Stimulated activated naive CD8-positive, alpha-beta T cell treated with anti-CD3 and anti-CD28 coated beads, Interleukin-15, amount 100 ng/mL, for 72 hours (primary cell): ENCODE results near the gene TRIM15.
A peak's percentile ranks its signal among the peaks of the same experiment; 100 is the strongest.
"Not testable (repeated sequence)": the region's sequence is repeated elsewhere in the genome, so short reads cannot be mapped to it uniquely, and the experiment has no call there.

Experiments used
- ATAC-seq: fragments of 150-1000 bp; cut with Tn5 transposase; 2 replicates; pipeline ENCODE4 v1.10.0; 2021; ENCODE audit warnings: mild to moderate bottlenecking, moderate library complexity
- DNase-seq, 2 donors: peaks; one replicate each; pipeline ENCODE4 v3.0.0; 2021 to 2022
- H3K27ac Mint-ChIP-seq, 2 donors: one replicate each; pipeline ENCODE4 v1.8.0; 2022; ENCODE audit warnings: mild to moderate bottlenecking in 2 of 2, mixed read lengths in 2 of 2, moderate library complexity in 2 of 2
- H3K27me3 Mint-ChIP-seq: one replicate; pipeline ENCODE4 v1.8.0; 2022; ENCODE audit warnings: mixed read lengths
- H3K4me1 Mint-ChIP-seq: one replicate; pipeline ENCODE4 v1.8.0; 2022; ENCODE audit warnings: mild to moderate bottlenecking, mixed read lengths
- H3K4me3 Mint-ChIP-seq, 2 donors: one replicate each; pipeline ENCODE4 v1.8.0; 2022; ENCODE audit warnings: mild to moderate bottlenecking in 2 of 2, mixed read lengths in 2 of 2, moderate library complexity in 1 of 2
- H3K9me3 Mint-ChIP-seq, 2 donors: one replicate each; pipeline ENCODE4 v1.8.0; 2022; ENCODE audit warnings: mixed read lengths in 2 of 2

TRIM15 gene

GRCh38 chr6:30163090-30163917 is at the start of gene TRIM15:
Gene TRIM15, plus strand, starts transcription at chr6:30163546. Its CDS starts 139 bp downstream, at chr6:30163685.
- Mint-ChIP-seq H3K27ac (peak within 1 kb of the TSS in 1 of 2 donors; percentile 54), H3K27me3 (peaks cover 28% of the 10 kb centered on the region), H3K4me3 (peak within 1 kb of the TSS; percentile 55 to 59), H3K9me3 (no peaks in the 10 kb centered on the region), H3K4me1 (peaks cover 51% of the 10 kb centered on the region)
- peak; percentile 45 to 73 for DNase-seq
- peak; percentile 86 for ATAC-seq

- Mint-ChIP-seq H3K4me3 (peak overlapping the region in 1 of 2 donors; percentile 0), H3K27me3 (peaks cover 62% of the 10 kb centered on the region), H3K4me1 (peaks cover 15% of the 10 kb centered on the region)
Observed at GRCh38 chr6:30113841-30114240, 49.5 kb upstream of the TRIM15 start.

GRCh38 chr6:30116724-30117123 is 46.6 kb upstream of the TRIM15 start:
- Mint-ChIP-seq H3K4me3 (no peak overlapping the region), H3K27me3 (peaks cover 52% of the 10 kb centered on the region), H3K9me3 (no peaks in the 10 kb centered on the region), H3K27ac (no peak overlapping the region), H3K4me1 (peaks cover 15% of the 10 kb centered on the region)
- ATAC-seq = no peak
- DNase-seq = no peak

More at GRCh38 chr6:30113841-30114240, 49.5 kb upstream of the TRIM15 start:
- Mint-ChIP-seq H3K9me3 (no peaks in the 10 kb centered on the region), H3K27ac (no peak overlapping the region)
- ATAC-seq = no peak
- no peak for DNase-seq

- H3K4me3 Mint-ChIP-seq, DNase-seq, H3K9me3 Mint-ChIP-seq, H3K4me1 Mint-ChIP-seq, ATAC-seq, H3K27ac Mint-ChIP-seq: not testable (repeated sequence)
- peaks cover 48% of the 10 kb centered on the region for H3K27me3 Mint-ChIP-seq
Observed at GRCh38 chr6:30118691-30119090, 44.7 kb upstream of the TRIM15 start.

- H3K4me3 Mint-ChIP-seq = no peak overlapping the region
- no peaks in the 10 kb centered on the region for H3K9me3 Mint-ChIP-seq
- no peak for DNase-seq
- H3K4me1 Mint-ChIP-seq = no peaks in the 10 kb centered on the region
- no peak for ATAC-seq
- peaks cover 51% of the 10 kb centered on the region for H3K27me3 Mint-ChIP-seq
- H3K27ac Mint-ChIP-seq = no peak overlapping the region
Observed at GRCh38 chr6:30121446-30122366, 41.6 kb upstream of the TRIM15 start.

GRCh38 chr6:30122515-30122914 is 40.8 kb upstream of the TRIM15 start:
- ATAC-seq = no peak
- no peak for DNase-seq
- Mint-ChIP-seq H3K4me1 (peaks cover 5% of the 10 kb centered on the region), H3K27me3 (peaks cover 58% of the 10 kb centered on the region), H3K9me3 (no peaks in the 10 kb centered on the region), H3K4me3 (no peak overlapping the region), H3K27ac (no peak overlapping the region)

- H3K27ac Mint-ChIP-seq = no peak overlapping the region
- peaks cover 81% of the 10 kb centered on the region for H3K27me3 Mint-ChIP-seq
- H3K4me1 Mint-ChIP-seq = peaks cover 28% of the 10 kb centered on the region
- no peak for ATAC-seq
- DNase-seq = no peak
- no peaks in the 10 kb centered on the region for H3K9me3 Mint-ChIP-seq
- H3K4me3 Mint-ChIP-seq = peak overlapping the region in 1 of 2 donors; percentile 9
Observed at GRCh38 chr6:30127238-30128093, 35.9 kb upstream of the TRIM15 start.

- H3K4me1 Mint-ChIP-seq = peaks cover 28% of the 10 kb centered on the region
- no peak overlapping the region for H3K27ac Mint-ChIP-seq
- ATAC-seq (peak; percentile 68), DNase-seq (no peak)
- peaks cover 77% of the 10 kb centered on the region for H3K27me3 Mint-ChIP-seq
- no peak overlapping the region for H3K4me3 Mint-ChIP-seq
- no peaks in the 10 kb centered on the region for H3K9me3 Mint-ChIP-seq
Observed at GRCh38 chr6:30129265-30130178, 33.8 kb upstream of the TRIM15 start.

GRCh38 chr6:30130179-30130679 is 33.1 kb upstream of the TRIM15 start:
- Mint-ChIP-seq H3K27me3 (peaks cover 78% of the 10 kb centered on the region), H3K9me3 (no peaks in the 10 kb centered on the region), H3K4me1 (peaks cover 28% of the 10 kb centered on the region), H3K4me3 (no peak overlapping the region), H3K27ac (no peak overlapping the region)
- DNase-seq (no peak), ATAC-seq (no peak)

- H3K27ac Mint-ChIP-seq = no peak overlapping the region
- ATAC-seq (peak; percentile 91), DNase-seq (peak; percentile 60 to 68)
- peak overlapping the region in 1 of 2 donors; percentile 24 for H3K4me3 Mint-ChIP-seq
- peaks cover 76% of the 10 kb centered on the region for H3K27me3 Mint-ChIP-seq
- peaks cover 33% of the 10 kb centered on the region for H3K4me1 Mint-ChIP-seq
- H3K9me3 Mint-ChIP-seq = no peaks in the 10 kb centered on the region
Observed at GRCh38 chr6:30130887-30131862, 32.2 kb upstream of the TRIM15 start.

GRCh38 chr6:30131947-30132497 is 31.3 kb upstream of the TRIM15 start:
- DNase-seq (no peak), ATAC-seq (no peak)
- Mint-ChIP-seq H3K9me3 (no peaks in the 10 kb centered on the region), H3K27ac (no peak overlapping the region), H3K4me1 (peaks cover 41% of the 10 kb centered on the region), H3K27me3 (peaks cover 76% of the 10 kb centered on the region), H3K4me3 (no peak overlapping the region)

- ATAC-seq (no peak), DNase-seq (no peak)
- no peaks in the 10 kb centered on the region for H3K9me3 Mint-ChIP-seq
- H3K27me3 Mint-ChIP-seq = peaks cover 75% of the 10 kb centered on the region
- H3K27ac Mint-ChIP-seq = no peak overlapping the region
- no peak overlapping the region for H3K4me3 Mint-ChIP-seq
- peaks cover 21% of the 10 kb centered on the region for H3K4me1 Mint-ChIP-seq
Observed at GRCh38 chr6:30135147-30135546, 28.2 kb upstream of the TRIM15 start.

GRCh38 chr6:30135757-30136156 is 27.6 kb upstream of the TRIM15 start, which contains the start of gene TRIM40:
Gene TRIM40, plus strand, starts transcription at chr6:30136140. Its CDS starts 897 bp downstream, at chr6:30137037.
- DNase-seq (no peak), ATAC-seq (no peak)
- Mint-ChIP-seq H3K4me1 (peaks cover 17% of the 10 kb centered on the region), H3K27ac (no peak within 1 kb of the TSS), H3K27me3 (peaks cover 75% of the 10 kb centered on the region), H3K4me3 (no peak within 1 kb of the TSS), H3K9me3 (no peaks in the 10 kb centered on the region)
